Measurements from ENCODE around the gene PYROXD2.

DNA sequence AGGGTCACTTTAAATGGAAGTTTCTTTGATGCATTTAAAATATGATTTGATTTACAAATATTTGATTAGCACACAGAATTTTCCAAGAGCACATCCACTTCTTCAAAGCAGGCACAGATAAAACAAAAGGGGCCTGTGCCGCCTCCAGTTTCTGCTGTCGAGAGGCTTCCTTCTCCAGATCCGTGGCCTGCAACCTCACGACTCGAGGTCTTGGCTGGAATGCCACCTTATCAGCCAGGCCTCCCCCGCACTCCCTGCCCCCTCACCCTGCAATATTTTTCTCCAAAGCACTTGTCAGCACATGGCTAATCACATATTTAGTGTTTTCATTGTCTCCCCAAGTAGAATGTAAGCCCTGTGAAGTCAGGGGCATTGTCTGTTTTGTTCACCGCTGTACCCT lies 12.5 kb downstream of the PYROXD2 start:
- TF ChIP-seq, protein P1, sequence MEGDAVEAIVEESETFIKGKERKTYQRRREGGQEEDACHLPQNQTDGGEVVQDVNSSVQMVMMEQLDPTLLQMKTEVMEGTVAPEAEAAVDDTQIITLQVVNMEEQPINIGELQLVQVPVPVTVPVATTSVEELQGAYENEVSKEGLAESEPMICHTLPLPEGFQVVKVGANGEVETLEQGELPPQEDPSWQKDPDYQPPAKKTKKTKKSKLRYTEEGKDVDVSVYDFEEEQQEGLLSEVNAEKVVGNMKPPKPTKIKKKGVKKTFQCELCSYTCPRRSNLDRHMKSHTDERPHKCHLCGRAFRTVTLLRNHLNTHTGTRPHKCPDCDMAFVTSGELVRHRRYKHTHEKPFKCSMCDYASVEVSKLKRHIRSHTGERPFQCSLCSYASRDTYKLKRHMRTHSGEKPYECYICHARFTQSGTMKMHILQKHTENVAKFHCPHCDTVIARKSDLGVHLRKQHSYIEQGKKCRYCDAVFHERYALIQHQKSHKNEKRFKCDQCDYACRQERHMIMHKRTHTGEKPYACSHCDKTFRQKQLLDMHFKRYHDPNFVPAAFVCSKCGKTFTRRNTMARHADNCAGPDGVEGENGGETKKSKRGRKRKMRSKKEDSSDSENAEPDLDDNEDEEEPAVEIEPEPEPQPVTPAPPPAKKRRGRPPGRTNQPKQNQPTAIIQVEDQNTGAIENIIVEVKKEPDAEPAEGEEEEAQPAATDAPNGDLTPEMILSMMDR (conservative IDR thresholded peaks at IDR 0.05; ENCODE audit: low read depth in 2 of 2): no peak
- TF ChIP-seq EZH2 (IDR thresholded peaks at IDR 0.05; ENCODE audit: low read depth, unreplicated experiment) (no peak), EZH2phosphoT487 (IDR thresholded peaks at IDR 0.05; ENCODE audit: unreplicated experiment) (no peak), POLR2AphosphoS5 (IDR thresholded peaks at IDR 0.05; ENCODE audit: low read depth) (no peak), CREB1 (CRISPR knock-in tag; IDR thresholded peaks at IDR 0.05; ENCODE audit: low read depth) (no peak), ZNF331 (CRISPR knock-in tag; IDR thresholded peaks at IDR 0.05; ENCODE audit: low read depth) (no peak), STAT1 (IDR thresholded peaks at IDR 0.05; ENCODE audit: unreplicated experiment) (no peak), JUNB (IDR thresholded peaks at IDR 0.05; ENCODE audit: unreplicated experiment) (no peak), ZNF114 (CRISPR knock-in tag; IDR thresholded peaks at IDR 0.05) (no peak)
- TF ChIP-seq, protein P2, sequence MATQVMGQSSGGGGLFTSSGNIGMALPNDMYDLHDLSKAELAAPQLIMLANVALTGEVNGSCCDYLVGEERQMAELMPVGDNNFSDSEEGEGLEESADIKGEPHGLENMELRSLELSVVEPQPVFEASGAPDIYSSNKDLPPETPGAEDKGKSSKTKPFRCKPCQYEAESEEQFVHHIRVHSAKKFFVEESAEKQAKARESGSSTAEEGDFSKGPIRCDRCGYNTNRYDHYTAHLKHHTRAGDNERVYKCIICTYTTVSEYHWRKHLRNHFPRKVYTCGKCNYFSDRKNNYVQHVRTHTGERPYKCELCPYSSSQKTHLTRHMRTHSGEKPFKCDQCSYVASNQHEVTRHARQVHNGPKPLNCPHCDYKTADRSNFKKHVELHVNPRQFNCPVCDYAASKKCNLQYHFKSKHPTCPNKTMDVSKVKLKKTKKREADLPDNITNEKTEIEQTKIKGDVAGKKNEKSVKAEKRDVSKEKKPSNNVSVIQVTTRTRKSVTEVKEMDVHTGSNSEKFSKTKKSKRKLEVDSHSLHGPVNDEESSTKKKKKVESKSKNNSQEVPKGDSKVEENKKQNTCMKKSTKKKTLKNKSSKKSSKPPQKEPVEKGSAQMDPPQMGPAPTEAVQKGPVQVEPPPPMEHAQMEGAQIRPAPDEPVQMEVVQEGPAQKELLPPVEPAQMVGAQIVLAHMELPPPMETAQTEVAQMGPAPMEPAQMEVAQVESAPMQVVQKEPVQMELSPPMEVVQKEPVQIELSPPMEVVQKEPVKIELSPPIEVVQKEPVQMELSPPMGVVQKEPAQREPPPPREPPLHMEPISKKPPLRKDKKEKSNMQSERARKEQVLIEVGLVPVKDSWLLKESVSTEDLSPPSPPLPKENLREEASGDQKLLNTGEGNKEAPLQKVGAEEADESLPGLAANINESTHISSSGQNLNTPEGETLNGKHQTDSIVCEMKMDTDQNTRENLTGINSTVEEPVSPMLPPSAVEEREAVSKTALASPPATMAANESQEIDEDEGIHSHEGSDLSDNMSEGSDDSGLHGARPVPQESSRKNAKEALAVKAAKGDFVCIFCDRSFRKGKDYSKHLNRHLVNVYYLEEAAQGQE (IDR thresholded peaks at IDR 0.05; ENCODE audit: unreplicated experiment): no peak
- TF ChIP-seq, protein P3, sequence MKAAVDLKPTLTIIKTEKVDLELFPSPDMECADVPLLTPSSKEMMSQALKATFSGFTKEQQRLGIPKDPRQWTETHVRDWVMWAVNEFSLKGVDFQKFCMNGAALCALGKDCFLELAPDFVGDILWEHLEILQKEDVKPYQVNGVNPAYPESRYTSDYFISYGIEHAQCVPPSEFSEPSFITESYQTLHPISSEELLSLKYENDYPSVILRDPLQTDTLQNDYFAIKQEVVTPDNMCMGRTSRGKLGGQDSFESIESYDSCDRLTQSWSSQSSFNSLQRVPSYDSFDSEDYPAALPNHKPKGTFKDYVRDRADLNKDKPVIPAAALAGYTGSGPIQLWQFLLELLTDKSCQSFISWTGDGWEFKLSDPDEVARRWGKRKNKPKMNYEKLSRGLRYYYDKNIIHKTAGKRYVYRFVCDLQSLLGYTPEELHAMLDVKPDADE (IDR thresholded peaks at IDR 0.05): no peak
